Stimulated activated CD8-positive, alpha-beta memory T cell treated with anti-CD3 and anti-CD28 coated beads, Interleukin-15, amount 100 ng/mL, for 48 hours (primary cell): Measurements from ENCODE around the gene DLGAP1.

Experiments used
- DNase-seq, 2 donors: peaks; one replicate each; pipeline ENCODE4 v3.0.0-alpha.2; 2020; ENCODE audit warnings: low read depth in 2 of 2

DLGAP1 gene

GRCh38 chr18:3900327-3900726 lies 554.8 kb downstream of the DLGAP1 start:
- no peak for DNase-seq

- DNase-seq, result no peak
These were observed 556.1 kb downstream of the DLGAP1 start for GRCh38 chr18:3898861-3899613.

DNA sequence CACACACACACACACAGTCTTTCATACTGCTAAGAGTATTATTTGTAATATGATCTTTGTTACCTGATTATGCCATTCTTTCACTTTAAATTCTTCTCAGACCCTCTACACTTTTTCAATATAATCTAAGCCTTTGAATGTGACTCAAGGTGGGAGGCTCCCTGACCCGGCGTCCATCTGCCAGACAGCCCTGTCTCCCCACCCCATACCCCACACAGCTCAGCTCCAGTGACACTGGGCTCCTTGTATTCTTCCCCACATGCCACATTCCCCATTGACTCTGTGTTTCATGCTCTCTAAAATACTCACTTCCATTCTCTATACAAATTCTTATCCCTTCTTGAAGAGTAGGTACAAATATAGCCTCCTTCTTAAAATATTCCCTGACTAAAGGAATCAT lies 563.0 kb downstream of the DLGAP1 start:
- DNase-seq, result no peak

DNA sequence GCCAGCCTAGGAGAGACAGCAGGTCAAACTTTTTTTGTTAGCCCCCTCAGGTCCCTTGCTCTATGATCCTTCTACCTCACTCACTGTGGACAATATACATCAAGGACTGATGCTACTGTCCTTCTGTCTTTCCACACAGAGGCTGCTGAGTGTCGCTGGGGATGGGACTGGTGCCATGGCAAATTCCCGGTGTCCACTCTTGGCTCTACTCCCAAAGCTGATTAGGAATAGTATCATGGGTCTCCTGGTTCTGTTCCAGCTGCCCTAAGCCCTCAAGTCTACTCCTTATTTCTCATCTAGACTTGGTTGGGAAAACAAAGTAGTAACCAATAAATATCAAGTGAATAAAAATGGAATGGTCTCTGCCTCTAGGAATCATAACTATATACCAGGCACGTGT lies 563.9 kb downstream of the DLGAP1 start:
- no peak for DNase-seq

DNA sequence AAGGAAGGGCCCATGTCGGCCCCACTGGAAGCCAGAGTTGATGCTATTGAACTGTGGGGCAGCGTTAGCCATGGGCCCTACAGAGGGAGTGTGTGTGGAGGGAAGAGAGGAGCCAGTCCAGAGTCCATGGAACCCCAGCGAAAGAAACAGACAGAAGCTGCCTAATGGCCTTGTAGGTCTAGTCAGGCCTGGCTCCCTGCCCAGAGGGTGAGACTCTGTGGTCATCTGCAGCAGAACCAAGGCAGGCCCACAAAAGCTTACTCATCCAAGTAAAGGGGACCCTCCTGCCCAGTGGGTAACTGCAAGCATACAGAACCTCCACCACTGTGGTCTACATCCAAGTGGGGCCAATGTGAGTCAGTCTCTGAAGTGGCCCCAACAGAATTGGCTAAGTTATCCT lies 565.3 kb downstream of the DLGAP1 start:
- no peak for DNase-seq

DNA sequence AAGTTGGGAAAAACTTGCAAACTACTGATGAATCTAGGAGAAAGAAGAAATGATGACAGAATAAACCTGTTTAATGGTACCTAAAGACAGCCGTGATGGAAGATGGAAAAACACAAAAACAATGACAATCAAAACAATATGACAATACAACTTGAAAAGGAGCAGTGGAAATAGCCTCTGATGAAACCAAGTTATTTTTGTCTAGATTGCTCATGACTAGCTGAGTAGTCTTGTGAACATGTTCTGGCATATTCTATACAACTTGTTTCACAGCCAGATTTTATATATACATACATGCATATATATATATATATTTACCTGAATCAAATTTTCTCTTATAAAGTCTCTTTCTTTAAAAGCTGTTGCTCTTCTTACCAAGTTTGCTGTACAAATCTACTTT lies 566.0 kb downstream of the DLGAP1 start:
- DNase-seq, result no peak

DNA sequence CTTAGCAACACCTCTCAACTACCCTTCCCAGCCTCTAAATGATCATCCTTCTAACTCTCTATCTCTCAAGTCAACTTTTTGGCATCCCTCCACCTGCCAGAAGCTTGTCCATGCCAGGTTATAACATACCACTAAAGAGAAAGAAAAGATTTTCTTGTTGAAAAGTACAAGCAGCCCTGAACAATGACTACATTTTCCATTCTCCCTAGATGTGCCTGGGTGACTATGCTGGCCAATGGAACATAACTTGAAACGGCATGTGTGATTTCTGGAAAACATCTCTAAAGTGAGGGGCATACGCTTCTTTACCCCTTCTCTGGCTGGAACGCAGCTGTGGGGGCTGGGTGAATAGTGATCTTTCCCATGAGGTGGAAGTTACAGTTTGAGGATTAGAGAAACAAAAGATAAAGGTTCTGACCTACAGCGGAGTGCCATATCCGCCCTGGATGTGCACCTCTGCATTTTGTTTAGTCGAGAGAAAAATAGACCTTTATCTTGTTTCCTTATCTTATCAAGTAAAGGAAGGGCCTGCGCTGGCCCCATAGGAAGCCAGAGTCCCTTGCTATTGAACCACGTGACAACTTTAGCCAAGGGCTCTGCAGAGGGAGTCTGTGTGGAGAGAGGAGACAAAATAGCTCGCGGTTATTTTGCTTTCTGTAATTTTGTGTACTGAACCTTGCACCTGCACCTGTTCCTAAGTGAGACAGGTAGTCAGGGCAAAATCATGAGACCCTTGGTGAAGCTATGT lies 568.4 kb downstream of the DLGAP1 start:
- DNase-seq, result no peak

DNA sequence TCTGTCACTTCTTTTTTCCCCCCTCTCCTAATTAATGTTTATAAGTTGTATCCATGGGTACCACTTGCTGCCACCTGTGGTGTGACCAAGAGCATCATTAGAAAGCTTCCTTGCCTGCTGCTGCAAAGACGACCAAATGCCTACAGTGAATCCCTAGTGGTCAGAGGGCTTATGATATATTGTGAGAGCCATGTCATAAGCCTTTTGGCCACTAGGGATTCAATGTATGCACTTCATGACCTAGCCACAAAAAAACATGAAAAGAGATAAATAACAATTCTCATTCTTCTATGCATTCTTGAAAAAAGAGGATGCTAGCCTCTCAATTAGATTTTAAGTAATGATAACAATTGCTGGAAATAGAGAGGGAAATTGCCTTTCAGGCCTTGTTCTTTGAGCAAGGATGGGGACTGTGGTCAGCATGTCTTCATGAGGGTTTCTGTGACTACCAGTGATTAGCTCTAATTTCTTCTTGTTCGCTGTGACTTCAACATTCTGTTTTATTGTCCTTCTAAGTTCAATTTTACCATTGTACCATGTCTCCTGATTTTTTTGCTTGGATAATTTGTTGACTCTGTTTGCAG lies 569.8 kb downstream of the DLGAP1 start:
- DNase-seq, result no peak

DNA sequence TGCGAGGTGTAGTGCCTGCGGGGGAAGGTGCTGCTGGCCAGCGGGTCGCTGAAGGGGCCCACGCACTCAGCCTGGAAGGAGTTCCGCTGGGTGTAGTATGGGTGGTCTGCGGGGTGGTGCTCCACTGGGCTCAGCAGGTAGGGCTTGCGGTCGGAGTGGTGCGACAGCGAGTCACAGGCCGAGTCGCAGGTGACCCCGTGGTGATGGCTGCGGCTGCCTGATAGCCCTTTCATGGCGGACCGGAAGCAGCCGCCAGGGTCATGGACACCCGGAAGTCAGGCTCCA lies 575.3 kb downstream of the DLGAP1 start:
- no peak for DNase-seq

- DNase-seq, result no peak
These were observed 575.8 kb downstream of the DLGAP1 start for GRCh38 chr18:3879114-3879835.

GRCh38 chr18:3878401-3878800 lies 576.7 kb downstream of the DLGAP1 start:
- DNase-seq, result no peak

- DNase-seq, result no peak
These were observed 577.4 kb downstream of the DLGAP1 start for GRCh38 chr18:3877678-3878077.

GRCh38 chr18:3875961-3876360 lies 579.1 kb downstream of the DLGAP1 start:
- DNase-seq, result no peak

- DNase-seq, result no peak
These were observed 579.7 kb downstream of the DLGAP1 start for GRCh38 chr18:3875376-3875775.

DNA sequence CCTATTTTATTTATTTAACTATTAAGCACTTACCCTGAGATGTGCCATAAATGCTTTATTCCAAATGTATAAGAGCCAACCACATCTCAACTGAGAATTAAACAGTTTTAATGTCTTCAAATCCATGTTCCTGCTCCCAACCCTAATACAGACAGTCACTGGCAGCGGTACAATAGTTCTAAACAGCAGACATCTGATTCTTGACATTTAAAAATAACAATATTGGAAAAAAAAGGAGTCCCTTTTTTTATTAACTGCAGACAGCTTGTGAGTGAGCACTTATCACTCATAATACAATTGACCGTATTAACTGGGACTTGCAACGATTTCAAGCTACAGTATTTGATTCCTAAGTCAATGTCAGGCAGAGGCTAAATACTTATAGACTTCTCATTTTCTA lies 580.5 kb downstream of the DLGAP1 start:
- DNase-seq, result no peak

GRCh38 chr18:3874125-3874524 lies 581.0 kb downstream of the DLGAP1 start:
- DNase-seq, result no peak

DNA sequence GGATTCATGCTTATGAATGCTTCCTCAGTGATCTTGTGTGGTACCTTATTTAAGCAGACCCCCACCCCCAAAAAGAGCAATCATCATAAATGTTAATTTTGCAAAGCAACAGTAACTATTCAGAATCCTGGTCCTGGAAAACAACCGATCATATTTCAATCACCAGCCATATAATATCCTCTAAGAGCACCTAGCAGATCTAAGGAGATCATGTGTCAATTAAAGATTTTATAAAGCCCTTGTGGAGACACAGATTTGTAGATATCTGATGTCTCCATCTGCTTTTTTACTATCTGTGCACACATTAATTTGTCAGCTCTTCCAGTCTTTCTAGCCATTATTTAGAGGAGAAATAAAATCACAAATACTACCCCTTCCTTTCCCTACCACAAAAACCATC lies 581.4 kb downstream of the DLGAP1 start:
- no peak for DNase-seq

DNA sequence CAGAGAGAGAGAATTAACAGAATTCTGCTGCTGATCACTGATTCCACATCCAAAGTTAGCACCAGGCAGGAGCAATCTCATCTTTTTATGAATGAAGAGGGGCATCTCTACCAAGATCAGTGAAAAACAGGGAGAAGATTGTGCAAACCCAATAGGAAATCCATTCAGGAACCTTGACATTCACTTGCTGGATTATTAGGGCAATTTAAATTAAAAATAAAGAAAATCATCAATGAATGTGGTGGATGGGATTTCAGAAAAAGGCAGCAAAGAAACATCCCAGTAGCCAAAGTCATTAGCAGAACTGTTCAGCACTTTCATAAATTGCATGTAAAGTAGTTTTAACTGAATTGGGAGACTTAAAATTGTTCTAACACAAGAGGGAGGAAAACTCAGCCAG lies 581.9 kb downstream of the DLGAP1 start:
- DNase-seq, result no peak

- DNase-seq, result no peak
These were observed 582.5 kb downstream of the DLGAP1 start for GRCh38 chr18:3872641-3873040.

DNA sequence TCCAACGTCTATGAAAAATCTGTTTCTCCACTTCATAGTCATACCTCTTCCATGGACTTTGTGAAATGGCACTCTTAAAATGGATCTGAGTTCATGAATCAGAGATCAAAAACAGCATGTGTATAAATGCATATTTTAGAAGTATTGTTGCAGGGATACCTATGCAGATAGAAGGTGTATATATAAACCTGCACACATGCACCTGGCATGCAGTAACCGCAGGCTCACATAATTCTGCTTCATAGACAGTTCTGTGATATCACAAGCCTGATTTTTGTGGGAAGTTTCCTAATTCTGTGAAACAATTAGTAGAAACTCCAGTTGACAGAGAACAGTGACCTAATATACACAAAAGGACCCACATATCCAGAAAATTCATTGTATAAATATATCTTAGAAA lies 583.4 kb downstream of the DLGAP1 start:
- DNase-seq, result no peak

DNA sequence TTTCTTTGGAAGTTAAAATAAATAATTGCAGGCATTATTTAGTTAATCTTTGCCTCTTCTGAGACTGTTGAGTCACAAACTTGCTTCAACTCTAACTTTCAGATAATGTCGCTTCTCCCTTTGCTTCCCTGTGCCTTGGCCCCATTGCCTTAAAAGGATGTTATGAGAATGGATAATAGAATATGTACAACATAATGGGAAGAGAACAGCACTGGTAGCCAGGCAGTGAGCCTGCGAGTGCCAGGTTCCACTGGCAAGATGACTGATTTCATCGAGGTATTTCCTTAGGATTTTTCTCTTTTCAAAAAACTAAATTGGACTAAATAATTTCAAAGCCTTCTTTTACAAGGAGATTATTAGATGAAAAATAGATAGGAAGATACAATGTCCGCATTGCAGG lies 584.2 kb downstream of the DLGAP1 start:
- DNase-seq, result no peak

DNA sequence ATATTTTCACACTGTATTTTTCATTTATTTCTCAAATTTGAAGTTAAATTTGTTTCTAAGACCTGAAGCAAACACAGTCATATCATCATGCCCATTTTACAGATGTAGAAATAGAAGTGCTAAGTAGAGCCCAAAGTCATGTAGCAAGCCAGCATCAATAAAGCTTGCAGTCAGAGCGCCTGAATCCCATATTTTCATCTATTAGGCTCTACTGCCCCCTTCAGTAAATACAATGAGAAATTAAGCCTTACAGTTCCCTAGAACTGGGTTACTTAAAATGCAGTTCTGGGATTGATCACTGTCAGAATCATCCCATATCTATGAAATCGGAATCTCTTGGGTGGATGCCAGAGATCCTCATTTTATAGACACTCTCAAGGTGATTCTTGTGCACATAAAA lies 585.3 kb downstream of the DLGAP1 start:
- no peak for DNase-seq

GRCh38 chr18:3867864-3868311 lies 587.2 kb downstream of the DLGAP1 start:
- DNase-seq, result no peak
